IPS DF 4.7 (cell line): ENCODE results near the gene PLK3.
"Not testable (repeated sequence)": the region's sequence is repeated elsewhere in the genome, so short reads cannot be mapped to it uniquely, and the experiment has no call there.

Source experiments
- DNase-seq: peaks from one replicate; pipeline ENCODE4 v3.0.0-alpha.2; 2013; ENCODE audit warnings: low spot score; ENCODE audit errors: extremely low read depth

The PLK3 gene

DNA sequence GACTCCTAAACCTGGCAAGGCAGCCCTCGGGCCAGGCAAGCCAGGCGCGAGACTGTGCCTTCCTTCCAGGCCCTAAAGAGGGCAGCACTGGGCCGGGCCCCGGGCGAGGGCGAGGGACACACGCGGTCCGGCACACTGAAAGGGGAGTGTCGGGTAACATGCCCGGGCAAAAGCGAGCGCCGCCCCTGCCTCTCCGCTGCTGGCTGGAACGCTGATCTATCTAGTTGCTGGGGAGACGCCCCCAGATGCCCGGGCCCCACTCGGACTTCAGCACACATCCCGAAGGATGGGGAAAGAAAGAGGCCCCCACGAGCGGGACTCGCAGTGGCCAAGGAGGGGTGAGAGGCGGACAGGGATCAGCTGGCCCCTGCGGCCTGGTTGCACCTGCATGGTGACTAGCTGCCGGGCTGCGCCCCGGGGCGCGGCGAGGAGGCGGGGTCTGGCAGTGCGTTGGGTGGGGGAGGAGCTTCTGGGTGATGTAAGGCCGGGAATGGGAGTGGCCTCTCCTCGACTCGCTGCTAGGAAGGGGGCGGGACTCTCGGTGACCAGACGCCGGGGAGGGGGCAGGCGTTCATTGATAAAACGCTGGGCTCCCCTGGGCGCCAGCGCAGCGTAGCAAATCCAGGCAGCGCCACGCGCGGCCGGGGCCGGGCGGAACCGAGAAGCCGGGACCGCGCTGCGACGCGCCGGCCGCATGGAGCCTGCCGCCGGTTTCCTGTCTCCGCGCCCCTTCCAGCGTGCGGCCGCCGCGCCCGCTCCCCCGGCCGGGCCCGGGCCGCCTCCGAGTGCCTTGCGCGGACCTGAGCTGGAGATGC is at the start of gene PLK3:
TSS of gene PLK3 (plus strand) at position 608 of the 815 bp plus-strand sequence. CDS start at position 695, 87 bp downstream.
- peak; percentile 66 for DNase-seq

GRCh38 chr1:44757420-44757819 is 42.8 kb upstream of the PLK3 start:
- no peak for DNase-seq

GRCh38 chr1:44759077-44759476 is 41.1 kb upstream of the PLK3 start:
- no peak for DNase-seq

GRCh38 chr1:44760876-44761275 is 39.3 kb upstream of the PLK3 start:
- DNase-seq = no peak

GRCh38 chr1:44766421-44766820 is 33.8 kb upstream of the PLK3 start:
- DNase-seq = not testable (repeated sequence)

DNA sequence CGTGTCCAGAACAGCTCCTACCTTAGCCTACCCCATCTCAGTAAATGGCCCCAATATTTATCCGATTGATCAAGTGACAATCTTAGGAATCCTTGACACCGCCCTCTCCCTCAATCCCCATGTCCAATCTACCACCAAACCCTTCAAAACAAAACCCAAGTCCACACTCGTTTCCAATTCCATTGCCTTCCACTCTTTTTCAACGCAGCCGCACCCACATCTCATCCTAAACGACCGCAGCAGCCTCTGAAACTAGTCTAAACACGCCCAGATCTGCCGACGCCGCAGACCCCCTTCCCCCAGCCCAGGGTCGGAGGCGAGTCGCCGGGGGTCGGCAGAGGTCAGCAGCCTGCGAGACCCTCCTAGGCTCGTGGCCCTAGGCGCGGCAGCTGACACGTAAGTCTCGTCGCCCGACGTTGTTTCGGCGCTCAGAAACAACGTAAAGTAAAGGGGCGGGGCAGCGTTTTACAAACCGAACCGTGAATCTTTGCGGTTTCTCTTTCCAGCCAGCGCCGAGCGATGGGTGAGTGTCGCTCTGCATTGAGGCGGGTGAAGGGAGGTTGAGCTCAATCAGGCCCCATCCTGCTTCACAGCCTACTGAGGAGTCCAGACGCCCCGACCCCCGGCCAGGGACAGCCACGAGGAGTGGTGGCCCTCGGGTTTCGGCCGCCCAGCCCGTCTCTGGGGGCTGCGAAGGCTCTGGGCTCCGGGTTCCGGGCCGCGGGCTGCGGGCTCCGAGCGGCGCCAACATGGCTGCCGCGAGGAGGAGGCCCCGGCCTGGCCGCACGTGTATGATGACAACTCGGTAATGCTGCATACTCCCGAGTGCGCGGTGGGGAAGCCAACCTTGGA is 24.9 kb upstream of the PLK3 start, which contains the start of gene RPS8:
TSS of gene RPS8 (plus strand) at position 463 of the 852 bp plus-strand sequence. CDS start at position 520, 57 bp downstream.
- DNase-seq = peak; percentile 78

- no peak for DNase-seq
Measured at GRCh38 chr1:44775930-44776729, 24.0 kb upstream of the PLK3 start.

- DNase-seq = no peak
Measured at GRCh38 chr1:44776730-44777068, 23.5 kb upstream of the PLK3 start.

GRCh38 chr1:44777547-44777946 is 22.6 kb upstream of the PLK3 start:
- DNase-seq = no peak

DNA sequence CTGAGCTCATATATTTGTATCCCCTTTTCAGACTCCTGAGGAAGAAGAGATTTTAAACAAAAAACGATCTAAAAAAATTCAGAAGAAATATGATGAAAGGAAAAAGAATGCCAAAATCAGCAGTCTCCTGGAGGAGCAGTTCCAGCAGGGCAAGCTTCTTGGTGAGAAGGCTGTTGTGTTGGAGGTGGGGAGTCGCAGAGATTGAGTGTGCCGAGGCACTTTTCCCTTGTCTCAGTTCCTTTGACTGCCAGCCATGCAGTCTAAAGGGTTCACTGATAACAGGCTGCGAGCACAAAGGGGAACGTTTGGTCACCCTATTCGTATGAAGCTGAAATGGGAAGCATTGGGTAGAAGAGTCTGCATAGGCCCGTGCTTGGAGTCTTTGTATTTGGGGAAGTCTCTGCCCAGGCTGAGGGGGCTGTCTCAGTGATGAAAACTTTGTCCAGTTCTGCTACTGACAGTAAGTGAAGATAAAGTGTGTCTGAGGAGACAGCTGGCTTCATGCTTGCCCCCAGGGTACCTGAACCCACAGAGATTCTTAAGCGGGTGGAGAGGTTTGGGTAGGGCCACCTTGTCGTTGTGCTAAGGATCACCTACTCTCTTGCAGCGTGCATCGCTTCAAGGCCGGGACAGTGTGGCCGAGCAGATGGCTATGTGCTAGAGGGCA is 22.1 kb upstream of the PLK3 start:
- no peak for DNase-seq

GRCh38 chr1:44778705-44779576 is 21.2 kb upstream of the PLK3 start:
- DNase-seq = no peak

DNA sequence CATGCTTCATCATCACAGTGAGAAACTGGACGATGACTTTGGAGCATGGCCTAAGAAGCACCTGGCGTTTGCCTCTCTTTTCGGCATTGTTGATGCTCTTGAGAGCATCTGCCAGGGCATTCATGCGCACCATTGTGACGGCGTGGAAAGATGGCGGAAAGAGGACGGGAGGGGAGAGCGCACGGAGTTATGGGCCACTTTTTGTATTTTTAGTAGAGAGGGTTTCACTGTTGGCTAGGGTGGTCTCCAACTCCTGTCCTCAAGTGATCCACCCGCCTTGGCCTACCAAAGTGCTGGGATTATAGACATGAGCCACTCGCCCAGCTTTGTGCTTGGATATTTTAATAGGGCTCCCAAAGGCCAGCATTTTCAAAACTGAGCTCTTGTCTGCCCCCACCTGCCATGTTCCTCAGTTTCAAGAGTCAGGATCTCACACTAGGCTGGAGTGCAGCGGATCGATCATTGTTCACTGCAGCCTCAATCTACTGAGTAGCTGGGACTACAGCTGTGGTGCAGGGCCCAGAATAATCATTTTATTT is 19.5 kb upstream of the PLK3 start:
- DNase-seq = no peak

DNA sequence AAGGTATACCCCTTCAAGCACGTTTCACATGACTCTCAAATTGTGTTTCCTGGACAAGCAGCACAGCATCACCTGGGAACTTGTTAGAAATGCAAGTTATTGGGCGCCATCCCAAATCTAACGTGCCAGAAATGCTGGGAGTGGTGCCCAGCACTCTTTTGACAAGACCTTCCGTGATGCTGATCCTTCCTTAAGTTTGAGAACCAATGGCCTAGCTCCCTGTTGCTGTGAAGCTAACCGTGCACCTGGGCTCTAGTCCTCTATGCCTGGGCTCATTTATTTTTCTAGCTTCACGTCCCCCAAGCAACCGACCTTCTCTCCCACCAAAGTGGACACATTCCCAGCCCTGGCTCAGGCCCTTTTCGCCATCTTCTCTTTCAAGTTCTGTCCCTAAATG is 16.5 kb upstream of the PLK3 start:
- no peak for DNase-seq

- DNase-seq = no peak
Measured at GRCh38 chr1:44784094-44785028, 15.8 kb upstream of the PLK3 start.

DNA sequence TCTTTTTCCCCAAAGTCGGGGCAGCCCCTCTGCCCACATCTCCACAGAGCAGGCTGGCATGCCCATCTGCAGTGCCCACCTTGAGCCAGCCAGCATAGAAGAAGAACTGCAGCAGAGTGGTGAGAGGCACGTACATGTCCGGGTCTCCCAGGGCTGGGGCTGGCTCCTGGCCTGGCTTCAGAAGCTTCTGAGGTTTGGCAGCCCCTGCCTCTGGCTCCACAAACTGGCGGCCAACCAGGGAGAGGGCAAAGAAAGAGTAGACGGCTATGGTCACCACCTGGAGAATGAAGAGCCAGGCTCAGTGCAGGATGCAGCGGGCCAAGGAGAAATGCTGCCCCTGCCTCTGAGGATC is 15.2 kb upstream of the PLK3 start:
- DNase-seq = no peak

DNA sequence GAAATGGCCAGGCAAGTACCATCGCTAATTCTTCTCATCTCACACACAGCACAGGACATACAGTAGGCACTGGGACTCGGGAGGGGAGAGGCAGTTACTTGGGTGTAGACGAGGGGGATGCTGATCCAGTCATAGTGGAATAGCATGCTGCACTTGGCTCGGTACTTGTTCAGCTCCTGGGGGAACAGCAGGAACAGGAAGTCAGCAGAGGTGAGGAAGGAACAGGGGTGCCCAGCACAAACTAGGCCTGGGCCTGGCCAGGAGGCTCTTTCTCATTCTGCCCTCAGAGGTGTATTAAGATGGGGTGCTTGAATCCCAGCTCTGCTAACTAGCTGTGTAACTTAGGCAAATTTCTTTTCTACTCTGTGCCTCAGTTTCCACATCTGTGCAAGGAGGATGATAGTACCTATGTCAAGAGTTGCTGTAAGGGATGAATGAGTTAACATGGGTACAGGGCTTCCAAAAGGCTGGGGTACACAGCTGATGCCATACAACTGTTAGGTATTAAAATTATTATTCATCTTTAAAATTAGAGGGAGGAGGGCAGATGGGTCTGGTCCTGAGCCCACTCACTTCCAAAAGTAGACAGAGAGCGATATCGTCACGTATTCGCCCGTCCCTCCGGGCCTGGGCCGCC is 14.6 kb upstream of the PLK3 start:
- DNase-seq = no peak

DNA sequence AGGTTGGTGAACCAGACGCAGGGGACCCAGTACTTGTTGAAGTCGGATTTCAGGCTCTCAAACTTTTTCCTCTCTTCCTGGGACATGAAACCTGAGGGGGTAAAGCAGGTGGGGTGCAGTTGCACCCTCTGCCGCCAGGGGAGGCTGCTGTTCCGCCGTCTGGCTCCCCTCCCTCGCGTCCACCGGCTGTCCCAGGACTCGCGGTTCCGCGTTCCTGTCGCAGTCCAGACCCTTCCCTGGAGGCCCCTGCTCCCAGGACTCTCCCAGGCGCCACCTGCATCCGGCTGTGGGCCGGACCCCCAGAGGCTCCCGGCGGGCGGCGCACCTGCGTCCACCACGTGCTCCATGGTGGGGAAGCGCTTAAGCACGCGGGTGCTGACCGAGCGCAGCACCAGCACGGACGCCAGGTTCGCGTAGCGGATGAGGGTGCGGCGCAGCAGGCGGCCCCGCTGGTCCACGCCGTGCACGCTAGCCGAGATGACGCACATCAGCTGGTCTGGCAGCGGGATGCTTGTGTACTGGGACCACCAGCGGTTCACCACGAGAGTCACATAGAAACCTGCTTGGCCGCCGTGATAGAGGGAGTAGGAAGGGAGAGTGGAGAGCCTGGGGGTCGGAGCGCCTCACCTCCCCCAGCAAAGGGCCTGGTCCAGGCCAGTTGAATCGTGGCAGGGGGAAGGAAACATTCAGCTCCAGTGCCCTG is 13.9 kb upstream of the PLK3 start:
- peak; percentile 75 for DNase-seq
